DMS 273 (cell line): ENCODE measurements around the gene LENG1.
"Not testable (repeated sequence)": the region's sequence is repeated elsewhere in the genome, so short reads cannot be mapped to it uniquely, and the experiment has no call there.

Experiments used
- DNase-seq: peaks from one replicate; lab custom pipeline; 2025; ENCODE audit not compliant: unreplicated experiment; lab: John Stamatoyannopoulos, UW

Gene LENG1

GRCh38 chr19:54159352-54160181 is at the start of gene LENG1:
TSS of gene LENG1 (minus strand) at chr19:54159721. CDS start at chr19:54159695, 26 bp downstream.
- peak; percentile 100 for DNase-seq

- DNase-seq = peak; percentile 84
Observed at GRCh38 chr19:54208784-54209057, 49.2 kb upstream of the LENG1 start.

- DNase-seq = peak; percentile 85
Observed at GRCh38 chr19:54207983-54208783, 48.7 kb upstream of the LENG1 start.

GRCh38 chr19:54207676-54207982 is 48.1 kb upstream of the LENG1 start:
- no peak for DNase-seq

- not testable (repeated sequence) for DNase-seq
Observed at GRCh38 chr19:54207193-54207592, 47.7 kb upstream of the LENG1 start.

GRCh38 chr19:54206831-54207177 is 47.3 kb upstream of the LENG1 start:
- DNase-seq = peak; percentile 31

GRCh38 chr19:54206030-54206830 is 46.7 kb upstream of the LENG1 start:
- DNase-seq = no peak

- no peak for DNase-seq
Observed at GRCh38 chr19:54204767-54205468, 45.4 kb upstream of the LENG1 start.

GRCh38 chr19:54203151-54203611 is 43.7 kb upstream of the LENG1 start:
- peak; percentile 21 for DNase-seq

GRCh38 chr19:54201980-54202379 is 42.5 kb upstream of the LENG1 start:
- DNase-seq = no peak

GRCh38 chr19:54201172-54201701 is 41.7 kb upstream of the LENG1 start:
- DNase-seq = no peak

GRCh38 chr19:54199401-54199800 is 39.9 kb upstream of the LENG1 start:
- DNase-seq = no peak

- DNase-seq = no peak
Observed at GRCh38 chr19:54197121-54197520, 37.6 kb upstream of the LENG1 start.

GRCh38 chr19:54196536-54196935 is 37.0 kb upstream of the LENG1 start:
- DNase-seq = no peak

- not testable (repeated sequence) for DNase-seq
Observed at GRCh38 chr19:54194463-54194862, 34.9 kb upstream of the LENG1 start.

- no peak for DNase-seq
Observed at GRCh38 chr19:54193011-54193410, 33.5 kb upstream of the LENG1 start.

GRCh38 chr19:54191811-54192453 is 32.4 kb upstream of the LENG1 start:
- DNase-seq = no peak

GRCh38 chr19:54191011-54191810 is 31.7 kb upstream of the LENG1 start, which contains the start of gene TSEN34:
TSS of gene TSEN34 (plus strand) at chr19:54191308. CDS start at chr19:54191365, 57 bp downstream.
- peak; percentile 95 for DNase-seq

GRCh38 chr19:54190503-54191010 is 31.0 kb upstream of the LENG1 start:
- DNase-seq = peak; percentile 99
